H1 (cell line): ENCODE measurements around the gene NCAM1. TPM values are rescaled to one million over a fixed set of nuclear protein-coding genes. Genes with fewer than 3 reads are reported as not detected.

Experiments used
- CTCF ChIA-PET: fragments of 300-600 bp; sonication (Branson Sonifier 250); formaldehyde crosslinking; loops from one replicate; lab custom pipeline; 2021; ENCODE audit not compliant: partially characterized antibody; lab: Charles Lee
- POLR2A ChIA-PET: fragments of 300-600 bp; sonication (Branson Sonifier 250); formaldehyde crosslinking; loops from one replicate; lab custom pipeline; 2021; ENCODE audit warnings: inconsistent platforms; ENCODE audit not compliant: partially characterized antibody; lab: Charles Lee
- DNase-seq, 2 experiments: peaks; one replicate each; pipeline versions ENCODE4 v3.0.0 to v3.0.0-alpha.2; 2010 to 2022; ENCODE audit warnings: low spot score in 2 of 2, low read depth in 1 of 2, mixed read lengths in 1 of 2
- FAIRE-seq: peaks from 2 replicates; lab custom pipeline; 2011; peaks lifted over from hg19 to GRCh38; lab: Jason Lieb, UNC
- H2AFZ ChIP-seq: 2 replicates; pipeline ENCODE4 v1.8.1; 2012; ENCODE audit warnings: low read length, inconsistent platforms
- H2AK5ac ChIP-seq: 2 replicates; pipeline ENCODE4 v1.6.1; 2013; ENCODE audit warnings: low read depth, low read length
- H2BK120ac ChIP-seq: replicated peaks from 2 replicates; pipeline ENCODE3; 2013; ENCODE audit warnings: low read depth, low read length, inconsistent platforms
- H2BK12ac ChIP-seq: 2 replicates; pipeline ENCODE4 v1.6.1; 2013; ENCODE audit warnings: low read depth, low read length
- H2BK15ac ChIP-seq: 2 replicates; pipeline ENCODE4 v1.6.1; 2013; ENCODE audit warnings: low read length
- H2BK20ac ChIP-seq: 2 replicates; pipeline ENCODE4 v1.6.1; 2013; ENCODE audit warnings: low read length
- H2BK5ac ChIP-seq: 2 replicates; pipeline ENCODE4 v1.6.1; 2013; ENCODE audit warnings: low read depth, low read length
- H3K14ac ChIP-seq: 2 replicates; pipeline ENCODE4 v1.6.1; 2013; ENCODE audit warnings: inconsistent platforms; ENCODE audit not compliant: insufficient read length
- H3K18ac ChIP-seq: 2 replicates; pipeline ENCODE4 v1.6.1; 2013; ENCODE audit warnings: low read length; ENCODE audit errors: extremely low read depth
- H3K23ac ChIP-seq: 2 replicates; pipeline ENCODE4 v1.6.1; 2013; ENCODE audit warnings: inconsistent platforms; ENCODE audit not compliant: insufficient read length
- H3K23me2 ChIP-seq: 2 replicates; pipeline ENCODE4 v1.6.1; 2013; ENCODE audit warnings: low read depth, low read length
- H3K27ac ChIP-seq: 2 replicates; pipeline ENCODE4 v1.6.1; 2011; ENCODE audit warnings: low read depth, low read length, inconsistent platforms
- H3K27me3 ChIP-seq, 4 experiments: replicated peaks in 1 of 4; 1 replicate in 1 of 4; 2 replicates in 3 of 4; pipeline versions ENCODE4 v1.6.1 to v1.8.1; 2011 to 2013; ENCODE audit warnings: low read length in 3 of 4, mild to moderate bottlenecking in 3 of 4, inconsistent platforms in 2 of 4, mixed read lengths in 2 of 4, moderate library complexity in 1 of 4; ENCODE audit not compliant: control insufficient read depth in 3 of 4, insufficient read depth in 3 of 4; ENCODE audit errors: extremely low read depth in 1 of 4
- H3K36me3 ChIP-seq, 4 experiments: 2 replicates each; pipeline versions ENCODE4 v1.6.1 to v1.8.1; 2011 to 2013; ENCODE audit warnings: mild to moderate bottlenecking in 4 of 4, low read length in 3 of 4, moderate library complexity in 2 of 4, control low read depth in 1 of 4, inconsistent platforms in 1 of 4; ENCODE audit not compliant: insufficient read depth in 4 of 4, control insufficient read depth in 2 of 4
- H3K4ac ChIP-seq: replicated peaks from 2 replicates; pipeline ENCODE3; 2013; ENCODE audit warnings: low read length, low read depth, mixed read lengths, inconsistent platforms; ENCODE audit not compliant: insufficient read length
- H3K4me1 ChIP-seq, 4 experiments: replicated peaks in 1 of 4; 1 replicate in 1 of 4; 2 replicates in 3 of 4; pipeline versions ENCODE4 v1.6.1 to v1.8.1; 2011 to 2013; ENCODE audit warnings: low read length in 3 of 4, inconsistent platforms in 2 of 4, mixed read lengths in 1 of 4; ENCODE audit not compliant: insufficient read depth in 4 of 4, control insufficient read depth in 3 of 4
- H3K4me2 ChIP-seq, 2 experiments: 2 replicates each; pipeline versions ENCODE4 v1.6.1 to v1.8.1; 2011 to 2013; ENCODE audit warnings: low read depth in 2 of 2, low read length in 2 of 2, control low read depth in 1 of 2, inconsistent platforms in 1 of 2, mild to moderate bottlenecking in 1 of 2; ENCODE audit not compliant: insufficient read depth in 1 of 2
- H3K4me3 ChIP-seq, 4 experiments: fragments of 200-600, 300-600 bp in 1 of 4; sonication (generic), shearing (Covaris generic), sonication (Bioruptor Twin) in 1 of 4; 2 replicates each; pipeline versions ENCODE4 v1.5.1 to v1.8.1; 2011 to 2016; ENCODE audit warnings: low read length in 4 of 4, low read depth in 3 of 4, control low read depth in 2 of 4, inconsistent platforms in 2 of 4, mild to moderate bottlenecking in 2 of 4, mixed read lengths in 1 of 4, moderate library complexity in 1 of 4; ENCODE audit not compliant: insufficient read depth in 2 of 4; ENCODE audit errors: extremely low read depth in 1 of 4
- H3K56ac ChIP-seq: replicated peaks from 2 replicates; pipeline ENCODE3; 2013; ENCODE audit warnings: low read depth, mild to moderate bottlenecking, mixed read lengths, low read length, inconsistent platforms; ENCODE audit not compliant: insufficient read length
- H3K79me1 ChIP-seq: 2 replicates; pipeline ENCODE4 v1.6.1; 2013; ENCODE audit warnings: low read depth, low read length, control low read depth
- H3K79me2 ChIP-seq, 2 experiments: 2 replicates each; pipeline versions ENCODE4 v1.6.1 to v1.8.1; 2012 to 2013; ENCODE audit warnings: low read length in 2 of 2, mild to moderate bottlenecking in 2 of 2, inconsistent platforms in 1 of 2; ENCODE audit not compliant: insufficient read depth in 2 of 2, control insufficient read depth in 1 of 2
- H3K9ac ChIP-seq, 4 experiments: replicated peaks in 1 of 4; 1 replicate in 1 of 4; 2 replicates in 3 of 4; pipeline versions ENCODE4 v1.6.1 to v1.8.1; 2011 to 2013; ENCODE audit warnings: low read depth in 3 of 4, low read length in 3 of 4, control low read depth in 2 of 4, mild to moderate bottlenecking in 2 of 4, moderate library complexity in 2 of 4, inconsistent platforms in 1 of 4; ENCODE audit errors: extremely low read depth in 1 of 4
- H3K9me3 ChIP-seq, 2 experiments: 2 replicates each; pipeline versions ENCODE4 v1.6.1 to v1.8.1; 2012 to 2013; ENCODE audit warnings: mild to moderate bottlenecking in 2 of 2, moderate library complexity in 2 of 2, control low read depth in 1 of 2, inconsistent platforms in 1 of 2, low read depth in 1 of 2, low read length in 1 of 2, mixed read lengths in 1 of 2; ENCODE audit not compliant: insufficient read depth in 2 of 2
- H4K20me1 ChIP-seq, 2 experiments: replicated peaks in 1 of 2; 2 replicates each; pipeline versions ENCODE3 to v1.8.1; 2011 to 2013; ENCODE audit warnings: inconsistent platforms in 2 of 2, low read length in 2 of 2, mild to moderate bottlenecking in 1 of 2; ENCODE audit not compliant: insufficient read depth in 2 of 2, control insufficient read depth in 1 of 2
- H4K5ac ChIP-seq: 2 replicates; pipeline ENCODE4 v1.6.1; 2013; ENCODE audit warnings: low read length, low read depth, mixed read lengths, inconsistent platforms; ENCODE audit not compliant: insufficient read length
- H4K8ac ChIP-seq: 2 replicates; pipeline ENCODE4 v1.8.0; 2013; ENCODE audit warnings: mild to moderate bottlenecking, moderate library complexity, low read length, inconsistent platforms; ENCODE audit not compliant: insufficient read depth; ENCODE audit errors: extremely low read depth
- H4K91ac ChIP-seq: replicated peaks from 2 replicates; pipeline ENCODE3; 2013; ENCODE audit warnings: low read length, mixed read lengths, inconsistent platforms; ENCODE audit not compliant: insufficient read length
- BACH1 ChIP-seq: IDR thresholded peaks from 2 replicates; pipeline ENCODE4 v1.6.1; 2012; ENCODE audit warnings: low read length, improper control_type of control experiment
- CBX5 ChIP-seq: fragments of 300-800, 300-1000 bp; sonication (generic); IDR thresholded peaks from 2 replicates; pipeline ENCODE4 v1.7.1; 2016; ENCODE audit warnings: antibody characterized with exemption, low read length, low read depth
- CBX8 ChIP-seq: fragments of 300-800, 300-1000 bp; sonication (generic); IDR thresholded peaks from 2 replicates; pipeline ENCODE4 v1.7.1; 2016; ENCODE audit warnings: low read depth, low read length, borderline replicate concordance
- CHD1 ChIP-seq: IDR thresholded peaks from 2 replicates; pipeline ENCODE4 v1.6.1; 2012; ENCODE audit warnings: low read depth, low read length, improper control_type of control experiment
- CHD2 ChIP-seq: IDR thresholded peaks from 2 replicates; pipeline ENCODE4 v1.6.1; 2012; ENCODE audit warnings: low read length, improper control_type of control experiment
- CREB1 ChIP-seq: IDR thresholded peaks from 2 replicates; pipeline ENCODE4 v1.6.1; 2012; ENCODE audit warnings: inconsistent platforms
- FOSL1 ChIP-seq: IDR thresholded peaks from 2 replicates; pipeline ENCODE4 v1.6.1; 2011; ENCODE audit warnings: mild to moderate bottlenecking, low read depth, low read length, moderate library complexity; ENCODE audit not compliant: insufficient read depth
- GABPA ChIP-seq: IDR thresholded peaks from 2 replicates; pipeline ENCODE4 v1.6.1; 2011; ENCODE audit warnings: mild to moderate bottlenecking, low read length, moderate library complexity, borderline replicate concordance; ENCODE audit not compliant: insufficient read depth
- POU5F1 ChIP-seq: IDR thresholded peaks from 2 replicates; pipeline ENCODE4 v1.6.1; 2011; ENCODE audit warnings: low read depth, mild to moderate bottlenecking, low read length, moderate library complexity
- RAD21 ChIP-seq, 2 experiments: IDR thresholded peaks in 1 of 2; conservative IDR thresholded peaks in 1 of 2; 2 replicates each; pipeline ENCODE4 v1.6.1; 2011; ENCODE audit warnings: low read depth in 2 of 2, low read length in 2 of 2, improper control_type of control experiment in 1 of 2, inconsistent platforms in 1 of 2, mild to moderate bottlenecking in 1 of 2, moderate library complexity in 1 of 2
- RNF2 ChIP-seq: fragments of 200-900, 300-1000 bp; sonication (generic); IDR thresholded peaks from 2 replicates; pipeline ENCODE4 v1.7.1; 2016; ENCODE audit warnings: borderline replicate concordance, low read depth, mild to moderate bottlenecking, antibody characterized with exemption, low read length; ENCODE audit not compliant: poor library complexity, severe bottlenecking; ENCODE audit errors: missing control alignments
- TCF12 ChIP-seq: IDR thresholded peaks from 2 replicates; pipeline ENCODE4 v1.6.1; 2011; ENCODE audit warnings: low read depth, mild to moderate bottlenecking, low read length
- TEAD4 ChIP-seq: IDR thresholded peaks from 2 replicates; pipeline ENCODE4 v1.6.1; 2012; ENCODE audit warnings: low read depth, low read length, inconsistent platforms, mixed read lengths
- ZNF274 ChIP-seq: IDR thresholded peaks from 2 replicates; pipeline ENCODE4 v1.7.0; 2012; ENCODE audit warnings: low read length, borderline replicate concordance; ENCODE audit errors: extremely low read depth
- WGBS, 2 experiments: shearing (Covaris generic) in 1 of 2; methylation state at CpG; one replicate each; pipeline versions ENCODE4 v1.1.6 to v1.1.7; 2013 to 2015; ENCODE audit warnings: low lambda C conversion rate in 2 of 2, mixed read lengths in 2 of 2, inconsistent platforms in 1 of 2, low coverage in 1 of 2, missing lambda C conversion rate in 1 of 2; ENCODE audit not compliant: insufficient replicate concordance in 2 of 2, insufficient coverage in 1 of 2, insufficient read length in 1 of 2; ENCODE audit errors: extremely low coverage in 1 of 2, missing lambda C conversion rate in 1 of 2; 5-methylcytosine and 5-hydroxymethylcytosine counted together
- polyA plus RNA-seq, 7 experiments: library from polyadenylated mRNA; depleted of rRNA in 3 of 7; stranded (reverse) in 5 of 7; unstranded in 2 of 7; fragments of >200 nt in 5 of 7; fragments of 200-250 nt in 2 of 7; gene quantifications; 1 replicate in 5 of 7; 2 replicates in 1 of 7; 4 replicates in 1 of 7; pipeline versions ENCODE4 v1.2.1 to v1.2.3, GENCODE V29; 2011 to 2013; ENCODE audit warnings: missing spikeins in 2 of 7, mixed read lengths in 2 of 7
- total RNA-seq: library from RNA; stranded (reverse); fragmentation: NEBNext Ultra II Directional; extraction: Animal tissue kit (Norgen Biotek cat#: 25700); gene quantifications from 2 replicates; pipeline ENCODE4 v1.2.1, GENCODE V29; 2021

Gene NCAM1
- total and polyA plus RNA-seq, 2 of the 8 experiments (the other 6 are each of a cell fraction or from before 2014, with no cell fraction given) = 3.1 to 4.3 TPM

DNA sequence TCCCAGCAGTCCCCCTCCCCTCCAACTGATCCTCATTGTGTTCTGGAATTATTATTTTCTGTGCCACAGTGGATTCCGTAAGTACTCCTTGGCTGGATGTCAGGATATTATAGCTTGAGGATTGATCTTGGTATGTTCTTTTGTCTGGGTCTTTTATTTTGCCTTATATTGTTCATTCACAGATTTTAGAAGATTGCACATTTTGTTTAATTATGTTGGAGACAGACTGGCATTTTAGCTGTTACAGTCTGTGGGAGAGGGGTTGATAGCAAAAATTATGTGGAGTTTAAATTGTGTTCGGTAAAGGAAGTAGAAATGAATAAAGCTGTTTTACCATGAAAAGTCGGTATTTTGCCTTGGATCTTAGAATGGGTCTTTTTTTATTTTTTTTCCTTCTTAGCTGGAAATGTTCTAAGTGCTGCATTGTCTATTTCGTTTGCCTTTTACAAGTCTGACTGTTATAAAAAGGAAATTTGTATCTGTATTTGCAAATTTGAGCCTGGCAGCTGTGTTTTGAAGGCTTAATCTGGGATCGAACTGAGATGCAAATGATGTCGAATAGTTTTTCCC lies 211.2 kb downstream of the NCAM1 start:
- DNase-seq (no peak), FAIRE-seq (no peak)
- Histone ChIP-seq H2BK15ac (no peak overlapping the region), H3K4me1 (no peaks in the 10 kb centered on the region), H4K91ac (no peak overlapping the region), H3K9ac (no peak overlapping the region), H3K18ac (no peak overlapping the region), H2AFZ (no peak overlapping the region), H3K4me3 (no peak overlapping the region), H2BK120ac (no peak overlapping the region), H2BK5ac (no peak overlapping the region), H4K8ac (no peak overlapping the region), H3K23ac (no peak overlapping the region), H3K14ac (no peak overlapping the region), H3K36me3 (no peaks in the 10 kb centered on the region; a peak in 1 of 8 replicates), H2BK12ac (no peak overlapping the region), H4K20me1 (no peaks in the 10 kb centered on the region), H3K27ac (no peak overlapping the region), H3K56ac (no peak overlapping the region), H2AK5ac (no peak overlapping the region), H2BK20ac (no peak overlapping the region), H3K79me1 (no peaks in the 10 kb centered on the region), H3K27me3 (no peaks in the 10 kb centered on the region), H3K4me2 (no peak overlapping the region), H3K9me3 (no peaks in the 10 kb centered on the region), H3K79me2 (no peaks in the 10 kb centered on the region), H4K5ac (no peak overlapping the region), H3K23me2 (no peaks in the 10 kb centered on the region; the same call in 1 of the 2 replicates), H3K4ac (no peak overlapping the region)
- WGBS, 2 experiments = 86 to 100% methylated on average over 1 to 6 of the region's 6 CpGs
- ChIA-PET POLR2A (interaction anchor here (0.6 kb wide), 1 partner anchor 723 kb away, joined by 4 read pairs; no protein-coding TSS in a partner anchor), CTCF (interaction anchor here (1.2 to 1.4 kb wide), 3 partner anchors 10 to 84 kb away, joined by 3 to 4 read pairs (median 3); no protein-coding TSS in a partner anchor)
- TF ChIP-seq CHD1 (no peak), GABPA (no peak), ZNF274 (no peak), CHD2 (no peak), TEAD4 (no peak), CBX8 (no peak), FOSL1 (no peak), BACH1 (no peak), TCF12 (no peak), POU5F1 (no peak), CREB1 (no peak), RAD21 (IDR thresholded peaks at IDR 0.05 in 1 of 2, conservative IDR thresholded peaks at IDR 0.05 in 1 of 2; ENCODE audit: low read depth in 2 of 2, low read length in 2 of 2) (no peak), RNF2 (no peak), CBX5 (no peak)
